Thyroid gland (tissue), 4 donors: ENCODE data around the gene ING3.

ENCODE experiments used
- CTCF ChIP-seq, 6 experiments: fragments of 200-600 bp in 3 of 6; fragments of 450-650 bp in 3 of 6; sonication (generic) in 3 of 6; IDR thresholded peaks; one replicate each; pipeline ENCODE4 v1.5.1; 2016 to 2019; ENCODE audit warnings: antibody characterized with exemption in 6 of 6, mild to moderate bottlenecking in 2 of 6, inconsistent platforms in 1 of 6, moderate library complexity in 1 of 6
- POLR2A ChIP-seq, 2 donors: fragments of 450-650 bp; IDR thresholded peaks; one replicate each; pipeline ENCODE4 v1.6.1; 2017; ENCODE audit warnings: antibody characterized with exemption in 2 of 2, mild to moderate bottlenecking in 2 of 2, moderate library complexity in 1 of 2

- no peak for TF ChIP-seq CTCF (IDR thresholded peaks at IDR 0.05)
- no peak for TF ChIP-seq POLR2A (IDR thresholded peaks at IDR 0.05)
These were observed 1.1 kb upstream of the ING3 start for GRCh38 chr7:120949393-120949911.
